ENCODE measurements around the gene RPS3. TPM values are rescaled to one million over a fixed set of nuclear protein-coding genes. Genes with fewer than 3 reads are reported as not detected.

Gene RPS3
- total RNA-seq, 1 donor: 1,703 TPM

DNA sequence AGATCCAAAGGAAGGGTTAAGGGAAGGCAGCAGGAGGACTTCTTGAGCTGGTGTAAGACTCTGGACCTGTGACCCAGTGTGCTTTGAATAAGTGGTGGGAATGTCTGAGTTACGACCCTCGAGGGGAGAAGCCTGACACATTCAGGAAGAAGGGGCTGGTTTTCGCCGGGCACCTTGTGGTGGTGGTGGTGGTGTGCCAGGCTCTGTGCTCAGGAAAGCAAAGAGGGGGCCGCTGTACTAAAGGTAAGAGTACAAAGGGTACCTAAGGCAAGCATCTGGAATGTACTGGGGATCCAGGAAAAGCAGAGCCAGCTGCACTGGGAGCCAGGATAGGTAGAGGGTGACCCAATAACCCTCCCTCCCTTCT, 27.4 kb downstream of the RPS3 start:
- no peak for DNase-seq (ENCODE audit: low read depth)
- no peak overlapping the region for H3K4me3 ChIP-seq (ENCODE audit: low read depth, low read length)
- TF ChIP-seq, protein P1, sequence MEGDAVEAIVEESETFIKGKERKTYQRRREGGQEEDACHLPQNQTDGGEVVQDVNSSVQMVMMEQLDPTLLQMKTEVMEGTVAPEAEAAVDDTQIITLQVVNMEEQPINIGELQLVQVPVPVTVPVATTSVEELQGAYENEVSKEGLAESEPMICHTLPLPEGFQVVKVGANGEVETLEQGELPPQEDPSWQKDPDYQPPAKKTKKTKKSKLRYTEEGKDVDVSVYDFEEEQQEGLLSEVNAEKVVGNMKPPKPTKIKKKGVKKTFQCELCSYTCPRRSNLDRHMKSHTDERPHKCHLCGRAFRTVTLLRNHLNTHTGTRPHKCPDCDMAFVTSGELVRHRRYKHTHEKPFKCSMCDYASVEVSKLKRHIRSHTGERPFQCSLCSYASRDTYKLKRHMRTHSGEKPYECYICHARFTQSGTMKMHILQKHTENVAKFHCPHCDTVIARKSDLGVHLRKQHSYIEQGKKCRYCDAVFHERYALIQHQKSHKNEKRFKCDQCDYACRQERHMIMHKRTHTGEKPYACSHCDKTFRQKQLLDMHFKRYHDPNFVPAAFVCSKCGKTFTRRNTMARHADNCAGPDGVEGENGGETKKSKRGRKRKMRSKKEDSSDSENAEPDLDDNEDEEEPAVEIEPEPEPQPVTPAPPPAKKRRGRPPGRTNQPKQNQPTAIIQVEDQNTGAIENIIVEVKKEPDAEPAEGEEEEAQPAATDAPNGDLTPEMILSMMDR (IDR thresholded peaks at IDR 0.05; ENCODE audit: insufficient read depth, low read depth, low read length): no peak

DNA sequence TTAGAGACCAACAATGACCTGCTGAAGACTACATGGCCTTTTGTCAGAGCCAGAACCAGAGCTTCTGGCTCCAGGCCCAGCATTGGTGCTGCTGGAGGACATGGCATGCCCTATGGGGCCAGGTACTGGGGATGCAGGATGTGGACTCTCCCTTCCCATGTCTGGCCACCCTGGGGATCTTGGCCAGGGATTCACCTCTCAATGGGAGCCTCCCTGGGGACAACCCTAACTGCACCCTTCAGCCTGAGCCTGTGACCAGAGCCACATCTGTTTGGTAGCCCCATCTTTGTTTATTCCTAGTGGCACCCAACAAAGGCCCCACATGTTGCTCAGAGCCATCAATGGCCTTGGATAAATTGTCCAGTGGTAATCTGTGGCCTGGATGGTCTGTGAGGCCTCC, 27.9 kb downstream of the RPS3 start:
- no peak for DNase-seq (ENCODE audit: low read depth)
- TF ChIP-seq, protein P1 (IDR thresholded peaks at IDR 0.05; ENCODE audit: insufficient read depth, low read depth, low read length): no peak
- H3K4me3 ChIP-seq (ENCODE audit: low read depth, low read length): no peak overlapping the region

DNA sequence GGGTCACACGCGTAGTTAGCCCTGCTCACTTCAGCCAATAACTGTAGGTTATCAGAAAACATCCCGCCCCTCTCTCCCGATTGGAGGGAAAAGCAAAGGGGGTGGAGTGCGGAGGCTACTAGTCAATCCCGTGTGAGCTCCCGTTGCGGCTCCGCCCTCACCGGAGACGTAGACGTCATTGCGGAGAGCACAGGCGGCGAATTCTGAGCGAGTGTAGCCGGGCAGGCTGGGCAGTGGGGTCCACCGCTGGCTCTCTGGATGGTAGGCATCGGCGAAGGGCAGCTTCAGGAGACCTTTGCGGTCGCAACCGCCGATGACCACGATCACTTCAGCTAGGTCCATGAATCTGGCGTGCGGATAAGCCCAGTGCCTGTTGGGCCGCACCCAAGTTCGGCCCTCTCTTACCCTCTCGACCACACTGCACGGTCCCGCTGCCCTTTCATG, 29.0 kb downstream of the RPS3 start:
- DNase-seq (ENCODE audit: low read depth): peak; percentile 92
- H3K4me3 ChIP-seq (ENCODE audit: low read depth, low read length): peak overlapping the region; percentile 55

DNA sequence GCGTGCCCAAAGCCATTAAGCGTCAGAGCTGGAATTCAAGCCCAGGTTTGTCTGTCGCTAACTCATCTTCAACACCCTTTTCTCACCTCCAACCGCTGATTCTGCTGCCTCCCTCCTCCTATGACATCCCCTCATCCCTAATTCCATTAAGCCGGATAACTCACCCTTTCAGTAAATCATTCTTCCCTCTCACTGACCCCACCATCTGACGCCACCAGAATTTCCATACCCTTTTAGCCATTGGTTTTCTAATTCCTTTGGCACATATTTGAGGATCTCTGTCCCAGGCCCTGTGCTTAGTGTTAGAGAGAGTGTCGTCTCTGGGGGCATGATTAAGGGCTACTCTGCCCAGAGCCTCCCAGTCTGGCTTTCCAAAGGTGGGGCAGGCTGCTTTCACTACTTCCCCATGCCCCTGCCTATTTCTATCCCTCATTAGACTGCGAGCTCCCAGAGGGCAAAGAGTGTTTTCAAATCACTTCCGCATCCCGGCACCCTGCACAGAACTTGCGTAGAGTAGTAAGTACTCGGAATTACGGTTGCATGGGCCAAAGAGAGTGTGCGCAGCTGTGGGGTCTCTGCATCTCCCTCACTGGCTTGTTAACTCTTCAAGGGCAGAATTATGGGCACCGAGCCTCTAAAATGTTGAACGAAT, 29.8 kb downstream of the RPS3 start:
- no peak for DNase-seq (ENCODE audit: low read depth)
- TF ChIP-seq, protein P1 (IDR thresholded peaks at IDR 0.05; ENCODE audit: insufficient read depth, low read depth, low read length): no peak
- no peak overlapping the region for H3K4me3 ChIP-seq (ENCODE audit: low read depth, low read length)

More for the DNA sequence above, 29.0 kb downstream of the RPS3 start:
- TF ChIP-seq, protein P1 (IDR thresholded peaks at IDR 0.05; ENCODE audit: insufficient read depth, low read depth, low read length): no peak

DNA sequence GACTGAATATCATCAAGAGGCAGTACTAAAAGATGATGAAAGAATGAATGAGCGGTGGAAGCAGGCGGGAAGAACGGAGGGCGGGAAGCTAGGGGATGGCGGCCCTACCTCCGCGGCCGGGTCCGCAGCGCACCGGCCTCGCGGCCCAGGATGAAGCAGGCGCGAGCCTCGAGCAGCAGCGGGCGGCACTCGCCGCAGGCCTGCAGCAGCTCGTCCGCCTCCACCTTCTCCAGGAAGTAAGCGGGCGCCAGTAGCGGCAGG, 30.3 kb downstream of the RPS3 start:
- H3K4me3 ChIP-seq (ENCODE audit: low read depth, low read length): no peak overlapping the region
- TF ChIP-seq, protein P1 (IDR thresholded peaks at IDR 0.05; ENCODE audit: insufficient read depth, low read depth, low read length): no peak
- no peak for DNase-seq (ENCODE audit: low read depth)

DNA sequence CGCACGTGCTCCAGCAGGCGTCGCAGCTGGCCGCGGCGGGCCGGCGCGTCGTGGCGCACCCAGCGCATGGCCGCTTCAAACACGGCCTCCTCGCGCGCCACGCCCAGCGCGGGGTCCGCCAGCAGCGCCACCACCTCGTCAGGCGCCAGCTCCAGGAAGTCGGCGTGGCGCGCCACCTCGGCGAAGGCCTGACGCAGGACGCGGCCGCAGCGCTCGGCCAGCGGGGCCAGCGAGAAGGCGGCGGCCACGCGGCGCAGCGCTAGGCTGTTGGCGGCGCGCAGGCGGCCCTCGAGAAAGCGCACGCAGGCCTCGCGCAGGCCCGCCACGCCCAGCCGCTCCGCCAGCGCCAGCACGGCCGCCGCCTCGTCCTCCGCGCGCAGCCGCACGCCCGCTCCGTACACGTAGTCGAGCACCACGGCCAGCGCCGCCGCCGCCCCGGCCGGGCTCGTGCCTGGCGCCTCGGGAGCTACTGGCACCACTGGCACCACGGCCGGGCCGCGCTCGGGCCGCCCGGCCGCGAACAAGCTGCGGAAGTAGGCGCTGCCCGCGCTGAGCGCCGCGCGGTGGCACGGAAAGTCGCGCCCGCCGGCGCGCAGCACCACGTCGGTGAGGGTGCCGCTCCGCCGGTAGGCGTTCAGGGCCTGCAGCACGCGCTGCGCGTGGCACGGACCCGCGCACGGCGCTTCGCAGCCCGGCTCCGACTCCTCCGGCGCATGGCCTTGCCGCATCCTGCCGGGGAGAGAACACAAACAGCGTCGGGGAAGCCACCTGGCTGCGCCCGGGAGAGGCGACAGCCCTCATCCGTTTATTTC, 30.8 kb downstream of the RPS3 start:
- TF ChIP-seq, protein P1 (IDR thresholded peaks at IDR 0.05; ENCODE audit: insufficient read depth, low read depth, low read length): no peak
- peak; percentile 75 for DNase-seq (ENCODE audit: low read depth)
- peak overlapping the region; percentile 48 for H3K4me3 ChIP-seq (ENCODE audit: low read depth, low read length)

Data from fibroblast of villous mesenchyme (primary cell).